A549 treated with CORT108297 at 1 μM for 4 hours (cell line): ENCODE results near the gene BHMT2. TPM values are rescaled to one million over a fixed set of nuclear protein-coding genes. Genes with fewer than 3 reads are reported as not detected.

Experiments
- total RNA-seq: library from RNA; stranded (reverse); fragments of 200-300 nt; extraction: Qiagen RNA extraction; gene quantifications from 5 replicates; pipeline ENCODE4 v1.2.3, GENCODE V29; 2022

Gene BHMT2, protein sequence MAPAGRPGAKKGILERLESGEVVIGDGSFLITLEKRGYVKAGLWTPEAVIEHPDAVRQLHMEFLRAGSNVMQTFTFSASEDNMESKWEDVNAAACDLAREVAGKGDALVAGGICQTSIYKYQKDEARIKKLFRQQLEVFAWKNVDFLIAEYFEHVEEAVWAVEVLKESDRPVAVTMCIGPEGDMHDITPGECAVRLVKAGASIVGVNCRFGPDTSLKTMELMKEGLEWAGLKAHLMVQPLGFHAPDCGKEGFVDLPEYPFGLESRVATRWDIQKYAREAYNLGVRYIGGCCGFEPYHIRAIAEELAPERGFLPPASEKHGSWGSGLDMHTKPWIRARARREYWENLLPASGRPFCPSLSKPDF
- not detected in 5 replicates for total RNA-seq

DNA sequence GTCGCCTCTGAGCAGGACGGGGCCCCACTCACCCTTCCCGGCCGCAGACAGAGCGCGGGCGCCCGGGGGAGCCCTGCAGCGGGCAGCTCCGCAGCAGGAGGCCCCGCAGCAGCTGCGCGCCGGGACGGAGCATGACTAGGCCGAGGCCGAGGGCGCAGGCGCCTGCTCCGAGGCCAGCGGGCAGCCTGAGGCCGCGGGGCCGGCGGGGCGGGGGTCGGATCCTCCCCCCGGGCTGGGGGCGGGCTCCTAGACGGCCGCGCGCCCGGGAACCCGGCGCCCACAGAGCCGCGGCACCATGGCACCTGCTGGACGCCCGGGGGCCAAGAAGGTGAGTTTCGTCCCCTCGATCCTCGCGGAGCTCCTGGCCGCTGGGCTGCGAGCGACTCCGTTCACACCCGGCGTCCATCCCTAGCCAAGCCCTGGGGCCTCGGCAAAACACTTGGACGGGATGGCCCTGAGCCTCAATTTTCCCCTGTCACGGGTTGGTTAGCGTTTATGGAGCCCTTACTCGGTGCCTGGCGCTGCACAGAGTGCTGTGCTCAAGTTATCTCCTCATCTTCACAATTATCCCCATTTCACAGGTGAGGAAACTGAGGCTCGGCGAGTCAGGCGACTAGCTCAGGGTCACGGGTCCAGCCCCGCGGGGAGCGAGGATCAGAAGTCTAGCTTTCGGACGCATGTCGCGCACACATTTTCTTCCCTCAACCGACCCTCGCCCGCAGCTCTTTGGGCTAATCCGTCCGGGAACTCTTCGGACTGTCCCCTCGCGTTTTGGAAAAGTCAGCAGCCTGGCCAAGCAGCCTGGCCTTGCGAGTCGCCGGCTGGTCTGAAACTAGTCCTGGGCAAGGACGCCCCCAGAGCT is at the start of gene BHMT2, which contains the start of gene DMGDH:
BHMT2 (plus strand) TSS at position 280 of the 862 bp plus-strand sequence; CDS start at position 296, 16 bp downstream.
DMGDH (minus strand) TSS at position 187 of the 862 bp plus-strand sequence; CDS start at position 133, 54 bp downstream.

GRCh38 chr5:79111387-79111959 is 41.9 kb downstream of the BHMT2 start, which contains the start of gene BHMT:
Gene BHMT, plus strand, starts transcription at chr5:79111809. Its CDS starts 77 bp downstream, at chr5:79111886.

Other genes starting within 250 kb of the BHMT2 start
- gene ARSB, start 84.5 kb upstream of the BHMT2 start, total RNA-seq, result 7.7 to 9.8 TPM (median 9.1 TPM) in 5 replicates
- gene DMGDH, start 93 bp upstream of the BHMT2 start, total RNA-seq, result 0.15 TPM in 1 of 5 replicates, not detected in the others
- gene BHMT, start 42.0 kb downstream of the BHMT2 start, total RNA-seq, result 0.21 TPM in 1 of 5 replicates, not detected in the others
- gene JMY, start 166.4 kb downstream of the BHMT2 start, total RNA-seq, result 2.8 to 3.9 TPM (median 3.2 TPM) in 5 replicates